Lower leg skin (tissue), 4 donors: ENCODE results near the gene FGF12. TPM values are rescaled to one million over a fixed set of nuclear protein-coding genes. Genes with fewer than 3 reads are reported as not detected.

ENCODE experiments used
- DNase-seq, 2 donors: peaks; one replicate each; pipeline ENCODE4 v3.0.0-alpha.2; 2019; ENCODE audit warnings: low spot score in 2 of 2
- H3K4me3 ChIP-seq: fragments of 200-600 bp; sonication (generic); 2 replicates; pipeline ENCODE4 v1.5.1; 2017; ENCODE audit warnings: mild to moderate bottlenecking, low read depth; ENCODE audit not compliant: poor library complexity, severe bottlenecking
- CTCF ChIP-seq, 3 donors: fragments of 450-650 bp; IDR thresholded peaks; one replicate each; pipeline ENCODE4 v1.5.1; 2016; ENCODE audit warnings: antibody characterized with exemption in 3 of 3, mild to moderate bottlenecking in 3 of 3, moderate library complexity in 2 of 3
- POLR2A ChIP-seq, 2 donors: fragments of 450-650 bp; IDR thresholded peaks; one replicate each; pipeline ENCODE4 v1.6.1; 2016 to 2017; ENCODE audit warnings: antibody characterized with exemption in 2 of 2, mild to moderate bottlenecking in 1 of 2, moderate library complexity in 1 of 2
- WGBS, 2 donors: methylation state at CpG; one replicate each; pipeline ENCODE4 v1.1.5; 2018; 5-methylcytosine and 5-hydroxymethylcytosine counted together
- intact Hi-C: fragments of 100-400 bp; cut with DNase I; formaldehyde crosslinking; loops from one replicate; pipeline ENCODE4 v1.15.0; 2023; ENCODE audit warnings: low total_unique reads
- total RNA-seq, 4 donors: library from RNA; depleted of rRNA; stranded (reverse); fragments of >200 nt; gene quantifications; one replicate each; pipeline ENCODE4 v1.1.0, GENCODE V29; 2016

Gene FGF12
- total RNA-seq, 4 donors from 2014 or later: 0.05 to 0.45 (median 0.19) TPM; not detected in 1

GRCh38 chr3:192249516-192249915 lies 477.8 kb downstream of the FGF12 start:
- TF ChIP-seq CTCF (IDR thresholded peaks at IDR 0.05) (no peak), POLR2A (IDR thresholded peaks at IDR 0.05) (no peak)
- no peak overlapping the region for H3K4me3 ChIP-seq
- intact Hi-C loops: loop anchor here (5.0 kb wide), 1 partner anchor 988 kb away; no protein-coding TSS in a partner anchor
- DNase-seq: no peak
- WGBS, 2 donors: 65 to 68% methylated on average over 3 of the region's 3 CpGs

GRCh38 chr3:192246847-192247559 lies 480.3 kb downstream of the FGF12 start:
- WGBS, 2 donors: 56 to 85% methylated on average over 1 of the region's 1 CpG
- TF ChIP-seq CTCF (IDR thresholded peaks at IDR 0.05) (no peak), POLR2A (IDR thresholded peaks at IDR 0.05) (no peak)
- intact Hi-C loops: loop anchor here (5.0 kb wide), 1 partner anchor 990 kb away; no protein-coding TSS in a partner anchor
- no peak overlapping the region for H3K4me3 ChIP-seq
- DNase-seq: no peak

GRCh38 chr3:192244591-192244990 lies 482.8 kb downstream of the FGF12 start:
- no peak overlapping the region for H3K4me3 ChIP-seq
- TF ChIP-seq CTCF (IDR thresholded peaks at IDR 0.05) (no peak), POLR2A (IDR thresholded peaks at IDR 0.05) (no peak)
- WGBS, 2 donors: 74 to 83% methylated on average over 1 of the region's 1 CpG
- DNase-seq: no peak
- intact Hi-C loops: no loop called here

GRCh38 chr3:192239956-192240355 lies 487.4 kb downstream of the FGF12 start:
- DNase-seq: no peak
- intact Hi-C loops: no loop called here
- whole genome bisulfite sequencing, 2 donors: 44 to 51% methylated on average over 1 of the region's 1 CpG
- no peak overlapping the region for H3K4me3 ChIP-seq
- no peak for TF ChIP-seq CTCF (IDR thresholded peaks at IDR 0.05)

- H3K4me3 ChIP-seq: no peak overlapping the region
- 42 to 49% methylated on average over 4 of the region's 4 CpGs for WGBS, 2 donors
- DNase-seq: no peak
- intact Hi-C loops: no loop called here
- TF ChIP-seq CTCF (IDR thresholded peaks at IDR 0.05) (no peak), POLR2A (IDR thresholded peaks at IDR 0.05) (no peak)
Observed at GRCh38 chr3:192237992-192238608, 489.2 kb downstream of the FGF12 start.
